Fibroblast of the aortic adventitia (primary cell): Measurements from ENCODE around the gene TMCO1. TPM values are rescaled to one million over a fixed set of nuclear protein-coding genes. Genes with fewer than 3 reads are reported as not detected.
"Not testable (repeated sequence)": the region's sequence is repeated elsewhere in the genome, so short reads cannot be mapped to it uniquely, and the experiment has no call there.

Source experiments
- DNase-seq: peaks from one replicate; pipeline ENCODE4 v3.0.0-alpha.2; 2010; ENCODE audit warnings: low read depth
- H3K4me3 ChIP-seq: 2 replicates; pipeline ENCODE4 v1.5.1; 2011; ENCODE audit warnings: low read depth, mild to moderate bottlenecking, control low read depth, low read length, moderate library complexity
- total RNA-seq: library from RNA; depleted of rRNA; stranded (reverse); fragments of >200 nt; gene quantifications from 2 replicates; pipeline ENCODE4 v1.2.3, GENCODE V29; 2012; ENCODE audit warnings: low replicate concordance
- TF ChIP-seq, protein P1 (sequence below): IDR thresholded peaks from 2 replicates; pipeline ENCODE4 v1.5.1; 2011; ENCODE audit warnings: mild to moderate bottlenecking, low read length, control low read depth, inconsistent platforms; ENCODE audit not compliant: insufficient read depth

The TMCO1 gene
- 102 and 112 TPM in 2 replicates for total RNA-seq

DNA sequence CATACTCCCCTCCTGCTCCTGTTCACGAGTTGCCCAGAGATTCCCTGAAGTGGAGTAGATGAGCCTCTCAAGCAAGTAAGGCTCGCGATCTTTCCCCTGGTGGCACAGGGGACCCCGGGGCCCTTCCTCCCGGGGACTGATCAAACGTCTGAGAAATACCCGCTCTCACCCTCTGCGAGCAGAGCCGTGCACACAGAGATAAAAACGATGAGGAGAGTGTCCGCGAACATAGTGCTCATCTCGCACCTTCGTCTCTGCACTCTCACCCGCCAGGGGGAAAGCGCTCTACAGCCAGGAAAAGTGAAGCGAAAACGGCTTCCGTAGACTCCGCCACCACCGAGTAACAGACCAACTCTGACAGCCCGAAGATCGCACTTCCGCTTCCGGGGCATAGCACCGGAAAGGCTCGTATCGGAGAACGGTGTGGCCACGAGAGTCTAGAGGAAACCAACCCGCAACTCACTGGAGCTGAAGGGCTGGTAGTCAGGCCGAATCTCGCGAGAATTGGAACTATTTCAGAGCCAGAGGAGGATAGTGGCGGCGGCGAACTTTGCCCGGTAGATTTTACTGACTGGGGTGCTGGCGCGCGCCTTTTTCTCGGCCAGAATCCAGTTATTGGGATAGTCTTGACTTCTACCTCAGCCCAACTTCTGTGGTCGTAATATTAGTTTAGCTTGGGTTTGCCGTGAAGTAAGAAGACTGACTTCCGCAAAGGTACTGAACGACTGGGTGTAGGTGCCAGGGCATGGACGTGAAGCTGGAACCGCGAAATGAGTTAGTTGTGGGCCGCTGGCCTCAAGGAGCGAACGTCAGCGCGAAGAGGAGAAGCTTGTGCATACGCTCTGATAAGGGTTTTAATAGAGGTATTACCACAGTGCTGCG is at the start of gene TMCO1:
TMCO1 (minus strand) TSS at position 356 of the 882 bp plus-strand sequence; CDS start at position 239, 117 bp downstream.
- TF ChIP-seq, protein P1, sequence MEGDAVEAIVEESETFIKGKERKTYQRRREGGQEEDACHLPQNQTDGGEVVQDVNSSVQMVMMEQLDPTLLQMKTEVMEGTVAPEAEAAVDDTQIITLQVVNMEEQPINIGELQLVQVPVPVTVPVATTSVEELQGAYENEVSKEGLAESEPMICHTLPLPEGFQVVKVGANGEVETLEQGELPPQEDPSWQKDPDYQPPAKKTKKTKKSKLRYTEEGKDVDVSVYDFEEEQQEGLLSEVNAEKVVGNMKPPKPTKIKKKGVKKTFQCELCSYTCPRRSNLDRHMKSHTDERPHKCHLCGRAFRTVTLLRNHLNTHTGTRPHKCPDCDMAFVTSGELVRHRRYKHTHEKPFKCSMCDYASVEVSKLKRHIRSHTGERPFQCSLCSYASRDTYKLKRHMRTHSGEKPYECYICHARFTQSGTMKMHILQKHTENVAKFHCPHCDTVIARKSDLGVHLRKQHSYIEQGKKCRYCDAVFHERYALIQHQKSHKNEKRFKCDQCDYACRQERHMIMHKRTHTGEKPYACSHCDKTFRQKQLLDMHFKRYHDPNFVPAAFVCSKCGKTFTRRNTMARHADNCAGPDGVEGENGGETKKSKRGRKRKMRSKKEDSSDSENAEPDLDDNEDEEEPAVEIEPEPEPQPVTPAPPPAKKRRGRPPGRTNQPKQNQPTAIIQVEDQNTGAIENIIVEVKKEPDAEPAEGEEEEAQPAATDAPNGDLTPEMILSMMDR, result peak; percentile 41
- H3K4me3 ChIP-seq, result peak within 1 kb of the TSS; percentile 77
- DNase-seq, result peak; percentile 99

- TF ChIP-seq, protein P1, result no peak
- no peak for DNase-seq
- H3K4me3 ChIP-seq, result no peak overlapping the region
These were observed 48.3 kb upstream of the TMCO1 start for GRCh38 chr1:165816826-165817497.

DNA sequence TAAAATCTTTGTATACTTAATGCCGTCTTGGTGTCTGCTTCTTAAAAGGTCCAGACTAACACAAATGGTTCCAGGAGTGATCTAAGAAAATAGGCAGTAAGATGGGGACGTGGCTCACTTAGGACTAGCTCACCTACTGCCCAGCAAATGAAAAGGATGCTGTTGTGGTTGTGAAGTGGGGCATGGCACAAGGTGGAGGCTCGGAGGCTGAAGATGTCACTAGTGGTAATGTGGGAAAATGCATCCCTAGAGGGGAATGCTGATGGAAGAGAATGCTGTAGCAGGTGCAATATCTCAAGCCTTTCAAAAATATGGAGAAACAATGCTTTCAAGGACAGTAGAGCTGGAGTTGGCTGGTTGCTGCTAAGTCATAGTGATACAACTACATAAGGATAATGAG is 47.5 kb upstream of the TMCO1 start:
- DNase-seq, result no peak
- no peak overlapping the region for H3K4me3 ChIP-seq
- TF ChIP-seq, protein P1, result no peak

DNA sequence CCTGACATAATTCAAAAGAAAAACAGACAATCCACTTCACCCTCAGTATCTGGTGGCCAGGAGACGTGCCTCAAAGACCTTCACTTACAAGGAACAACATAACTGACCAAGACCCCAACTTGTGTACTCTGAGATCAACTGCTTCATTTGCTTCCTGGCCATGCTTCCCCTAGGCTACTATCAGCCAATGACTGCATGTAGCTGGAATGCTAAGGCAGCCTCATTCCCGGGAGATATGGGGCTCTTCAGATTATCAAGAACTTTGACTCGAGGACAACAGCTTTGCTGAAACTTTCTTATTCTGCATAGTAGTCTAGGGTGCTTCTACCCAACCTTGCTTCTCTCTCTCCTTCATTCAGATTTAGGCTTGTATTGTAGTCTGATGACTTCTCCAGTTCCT is 47.1 kb upstream of the TMCO1 start:
- peak; percentile 55 for DNase-seq
- H3K4me3 ChIP-seq, result no peak overlapping the region
- TF ChIP-seq, protein P1, result no peak

DNA sequence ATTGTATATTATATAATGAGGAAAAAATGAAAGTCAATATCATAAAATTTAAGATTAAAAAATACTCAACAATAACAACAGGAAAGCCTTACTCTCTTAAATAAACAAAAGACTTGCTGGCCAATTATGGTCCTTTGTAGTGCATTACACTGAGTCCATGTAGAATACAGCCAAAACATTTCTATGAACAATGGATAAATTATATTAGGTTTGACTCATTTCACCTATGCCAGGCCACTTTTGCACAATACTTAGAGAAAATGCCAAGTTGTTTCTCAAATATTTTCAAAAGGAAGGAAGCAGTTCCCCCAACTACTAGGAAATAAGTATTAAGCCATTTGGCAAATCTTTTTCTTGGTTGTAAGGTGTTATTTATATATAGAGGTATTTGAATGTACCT is 38.9 kb upstream of the TMCO1 start:
- peak; percentile 88 for DNase-seq
- TF ChIP-seq, protein P1, result no peak

DNA sequence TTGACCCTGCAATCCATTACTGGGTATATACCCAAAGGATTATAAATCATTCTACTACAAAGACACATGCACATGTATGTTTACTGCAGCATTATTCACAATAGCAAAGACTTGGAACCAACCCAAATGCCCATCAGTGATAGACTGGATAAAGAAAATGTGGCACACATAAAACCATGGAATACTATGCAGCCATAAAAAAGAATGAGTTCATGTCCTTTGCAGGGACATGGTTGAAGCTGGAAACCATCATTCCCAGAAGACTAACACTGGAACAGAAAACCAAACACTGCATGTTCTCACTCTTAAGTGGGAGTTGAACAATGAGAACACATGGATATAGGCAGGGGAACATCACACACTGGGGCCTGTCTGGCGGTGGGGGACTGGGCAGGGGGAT is 35.8 kb upstream of the TMCO1 start:
- not testable (repeated sequence) for H3K4me3 ChIP-seq, DNase-seq

More for the DNA sequence above, 38.9 kb upstream of the TMCO1 start:
- H3K4me3 ChIP-seq, result no peak overlapping the region

- TF ChIP-seq, protein P1, result no peak
- H3K4me3 ChIP-seq, result no peak overlapping the region
- DNase-seq, result no peak
These were observed 30.7 kb upstream of the TMCO1 start for GRCh38 chr1:165799387-165799786.
